Right lobe of liver (tissue), 4 donors: ENCODE results near the gene LACC1.

Experiments used
- CTCF ChIP-seq, 4 donors: fragments of 200-600 bp in 3 of 4; fragments of 450-650 bp in 1 of 4; IDR thresholded peaks; one replicate each; pipeline versions ENCODE4 v1.5.1 to v1.8.0; 2016 to 2022; ENCODE audit warnings: antibody characterized with exemption in 4 of 4, mild to moderate bottlenecking in 2 of 4
- POLR2A ChIP-seq: fragments of 450-650 bp; IDR thresholded peaks from one replicate; pipeline ENCODE4 v1.6.1; 2017; ENCODE audit warnings: antibody characterized with exemption, mild to moderate bottlenecking
- donor health status: DM: no; HTN: no; CAD: no.
- donor health status: DM: no; HTN: no; CAD: no.
- donor health status: DM: no; HTN: yes; CAD: no.

- TF ChIP-seq CTCF (IDR thresholded peaks at IDR 0.05) (no peak), POLR2A (no peak)
Observed at GRCh38 chr13:43850873-43851272, 28.8 kb upstream of the LACC1 start.
